Breast epithelium (tissue), 3 donors: ENCODE measurements around the gene FAAP24.

Experiments
- CTCF ChIP-seq, 3 donors: fragments of 450-650 bp; IDR thresholded peaks; one replicate each; pipeline ENCODE4 v1.5.1; 2016 to 2017; ENCODE audit warnings: antibody characterized with exemption in 3 of 3, mild to moderate bottlenecking in 3 of 3, moderate library complexity in 3 of 3
- POLR2A ChIP-seq: fragments of 450-650 bp; IDR thresholded peaks from one replicate; pipeline ENCODE4 v1.6.1; 2016; ENCODE audit warnings: antibody characterized with exemption, mild to moderate bottlenecking, moderate library complexity
- POLR2AphosphoS5 ChIP-seq, 3 donors: sonication (generic); formaldehyde crosslinking; IDR thresholded peaks; one replicate each; pipeline ENCODE4 v1.6.1; 2017; ENCODE audit warnings: antibody characterized with exemption in 3 of 3

- TF ChIP-seq POLR2A: no peak
- no peak for TF ChIP-seq CTCF (IDR thresholded peaks at IDR 0.05)
- no peak for TF ChIP-seq POLR2AphosphoS5 (IDR thresholded peaks at IDR 0.05)
These were observed 47.8 kb upstream of the FAAP24 start for GRCh38 chr19:32924200-32924599.
